DMS79 treated with DMSO at 0.1 percent for 48 hours (cell line): ENCODE data around the gene CAP1.

Experiments used
- DNase-seq: peaks from one replicate; lab custom pipeline; 2025; lab: John Stamatoyannopoulos, UW

Gene CAP1

DNA sequence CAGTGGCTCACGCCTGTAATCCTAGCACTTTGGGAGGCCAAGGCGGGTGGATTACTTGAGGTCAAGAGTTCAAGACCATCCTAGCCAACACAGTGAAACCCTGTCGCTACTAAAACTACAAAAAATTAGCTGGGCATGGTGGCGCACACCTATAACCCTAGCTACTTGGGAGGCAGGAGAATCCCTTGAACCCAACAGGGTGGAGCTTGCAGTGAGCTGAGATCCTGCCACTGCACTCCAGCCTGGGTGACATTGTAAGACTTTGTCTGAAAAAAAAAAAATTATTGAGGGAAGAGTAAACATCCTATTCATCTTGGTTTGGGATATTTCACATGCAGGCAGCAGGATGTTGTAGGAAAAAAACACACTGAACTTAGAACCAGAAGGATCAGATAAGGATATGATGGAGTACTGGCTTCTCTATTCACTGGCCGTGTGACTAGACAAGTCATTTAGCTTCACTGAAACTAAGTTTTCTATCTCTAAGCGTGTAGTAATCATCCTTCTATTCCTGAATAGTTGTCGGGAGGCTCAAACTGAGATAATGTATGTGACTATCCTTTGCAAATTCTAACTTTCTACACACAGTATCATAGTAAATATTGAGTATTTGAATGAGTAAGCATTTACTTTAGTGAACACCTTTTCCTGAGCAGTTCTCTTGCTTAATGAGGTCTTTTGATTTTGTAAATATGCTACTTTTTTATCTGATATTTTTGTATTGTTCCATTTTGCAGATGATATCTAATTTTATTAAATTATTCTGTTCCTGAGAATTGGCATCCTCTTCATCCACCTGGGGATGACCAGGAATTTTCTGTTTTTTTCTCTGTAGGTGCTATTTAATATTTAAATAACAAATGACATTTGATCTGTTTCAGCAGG lies 18.2 kb downstream of the CAP1 start:
- no peak for DNase-seq

DNA sequence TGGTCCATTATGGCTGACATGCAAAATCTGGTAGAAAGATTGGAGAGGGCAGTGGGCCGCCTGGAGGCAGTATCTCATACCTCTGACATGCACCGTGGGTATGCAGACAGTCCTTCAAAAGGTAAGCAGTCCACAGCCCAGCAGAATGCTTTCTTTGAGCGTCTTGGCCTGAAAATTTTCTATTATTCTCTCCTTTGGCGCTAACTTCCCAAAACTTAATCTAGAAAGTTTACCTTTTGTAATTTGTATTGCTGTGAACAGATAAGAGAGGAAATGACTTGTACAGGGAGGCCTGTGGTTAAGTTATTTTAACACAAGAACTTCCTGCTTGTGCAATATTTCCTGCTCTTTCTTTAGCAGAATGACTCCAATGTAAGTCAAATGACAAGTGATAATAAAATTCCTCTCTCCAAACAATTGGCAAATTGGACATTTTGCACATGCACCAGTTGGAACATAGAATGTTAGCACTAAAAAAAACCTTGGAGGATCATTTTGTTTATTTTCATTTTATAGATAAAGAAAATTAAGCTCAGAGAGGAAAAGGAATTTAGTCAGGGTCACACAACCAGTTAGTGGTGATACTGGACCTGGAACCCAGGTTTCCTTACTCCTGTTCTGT lies 18.9 kb downstream of the CAP1 start:
- no peak for DNase-seq

DNA sequence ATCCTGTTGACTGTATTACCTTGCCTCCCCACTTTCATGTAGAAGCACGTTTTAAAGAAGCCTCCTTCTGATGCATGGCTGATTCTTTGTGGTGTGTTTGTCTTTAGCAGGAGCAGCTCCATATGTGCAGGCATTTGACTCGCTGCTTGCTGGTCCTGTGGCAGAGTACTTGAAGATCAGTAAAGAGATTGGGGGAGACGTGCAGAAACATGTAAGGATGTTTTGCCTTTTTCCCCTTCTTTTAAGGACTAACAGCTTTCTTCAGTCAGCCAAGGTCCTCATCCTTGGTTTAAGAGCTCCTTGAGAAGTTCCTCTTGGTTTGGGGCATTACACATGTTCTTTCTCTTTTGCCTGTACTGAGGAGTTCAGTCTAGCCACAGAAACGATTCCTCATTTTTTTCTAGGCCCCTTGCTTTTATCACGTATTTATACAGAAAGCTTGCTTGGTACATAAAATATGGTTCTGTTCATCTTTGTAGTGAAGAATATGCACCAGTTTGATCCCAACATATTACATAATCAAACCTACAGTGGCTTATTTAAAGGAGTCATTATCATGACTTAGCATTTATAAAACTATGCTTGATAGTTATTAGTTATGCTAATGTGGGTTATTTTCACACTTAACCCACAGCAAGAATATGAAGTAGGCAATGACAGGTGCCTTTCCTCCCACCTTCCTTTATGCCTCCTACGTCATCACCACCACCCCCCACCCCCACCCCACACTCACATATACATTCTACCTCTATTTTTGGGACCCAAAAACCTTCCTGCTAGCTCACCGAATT lies 19.6 kb downstream of the CAP1 start:
- DNase-seq = no peak

DNA sequence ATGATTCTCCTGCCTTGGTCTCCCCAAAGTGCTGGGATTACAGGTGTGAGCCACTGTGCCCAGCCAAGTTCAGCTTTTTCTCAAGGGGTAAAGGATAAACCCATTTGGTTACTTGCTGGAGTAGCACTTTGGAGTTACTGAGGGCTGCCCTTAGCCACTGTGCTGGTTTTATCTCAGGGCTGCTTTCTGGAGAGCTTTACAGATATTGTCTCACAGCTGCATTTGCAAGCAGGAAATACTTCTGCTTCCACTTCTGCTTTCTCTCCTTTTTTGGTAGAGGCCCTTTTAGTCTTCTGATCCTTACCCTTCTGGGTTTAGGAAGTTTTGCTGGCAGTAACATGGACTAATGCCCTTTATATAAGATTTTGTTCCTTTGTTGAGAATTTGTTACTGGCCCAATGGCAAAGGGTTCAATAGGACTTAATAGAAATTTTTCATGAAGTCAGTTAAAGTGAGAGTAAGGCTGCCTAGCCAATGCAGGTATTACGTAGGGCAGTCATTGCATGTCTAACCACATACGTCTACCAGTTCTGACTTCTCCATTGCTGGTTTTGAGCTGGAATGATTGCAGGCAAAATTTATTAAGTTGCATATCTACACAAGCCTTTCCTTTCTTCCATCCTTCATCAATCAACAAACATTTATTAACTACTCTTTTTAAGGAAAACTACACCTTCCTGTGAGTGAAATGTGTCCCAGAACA lies 24.4 kb downstream of the CAP1 start:
- no peak for DNase-seq

DNA sequence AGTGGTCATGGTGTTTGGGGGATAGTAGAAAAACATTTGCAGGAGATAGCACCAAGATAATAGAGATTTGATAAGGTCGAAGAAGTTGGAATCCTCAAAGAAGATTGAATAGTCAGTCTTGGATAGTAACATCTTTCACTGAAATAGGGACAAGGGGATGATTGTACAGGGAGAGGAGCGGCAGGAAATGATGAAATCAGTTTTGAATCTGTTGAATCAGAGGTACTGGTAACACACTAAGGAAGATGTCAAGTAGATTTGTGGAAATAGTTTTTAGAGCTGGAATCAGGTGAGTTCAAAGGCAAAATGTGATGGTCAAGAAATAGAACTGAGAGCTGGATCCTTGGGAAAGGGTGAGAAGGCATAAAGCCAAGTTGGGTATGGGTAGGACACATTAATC lies 26.5 kb downstream of the CAP1 start:
- DNase-seq = no peak

DNA sequence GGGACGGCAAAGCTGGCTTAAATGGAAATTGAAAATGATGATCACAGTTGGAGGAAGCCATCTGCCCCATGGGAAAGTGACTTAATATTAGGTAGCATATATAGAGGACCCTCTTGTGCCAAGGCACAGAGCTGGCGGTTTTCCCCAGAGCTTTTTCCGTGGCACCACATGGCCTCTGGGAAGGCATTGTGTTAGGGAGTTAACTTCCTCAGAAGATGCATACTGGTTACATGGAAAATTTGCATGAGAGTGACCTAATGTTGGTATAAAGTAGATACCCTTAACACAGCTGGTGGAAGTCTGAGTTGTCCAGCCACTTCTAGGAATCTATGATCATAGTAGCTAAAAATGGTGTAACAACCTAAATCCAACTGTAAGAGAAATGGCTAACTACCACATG lies 27.3 kb downstream of the CAP1 start:
- no peak for DNase-seq

DNA sequence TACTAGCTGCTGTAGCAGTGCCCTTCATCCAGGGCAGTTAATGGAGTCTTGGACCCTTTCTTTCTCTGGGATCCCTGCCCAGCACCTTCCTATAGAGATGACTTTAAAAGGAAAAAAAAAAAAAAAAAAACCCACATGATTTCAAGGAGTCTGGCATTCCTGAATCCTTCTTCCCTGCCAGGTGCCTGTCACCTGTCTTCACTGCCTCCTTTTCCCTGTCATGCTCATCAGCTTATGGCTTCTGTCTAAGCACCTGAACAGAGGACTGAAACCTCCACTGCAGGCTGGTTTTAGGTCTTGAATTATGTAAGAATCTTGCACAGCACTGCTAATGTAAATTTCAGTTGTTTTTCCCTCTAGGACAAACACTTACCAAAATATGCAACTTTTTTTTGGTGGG lies 31.6 kb downstream of the CAP1 start:
- DNase-seq = no peak

DNA sequence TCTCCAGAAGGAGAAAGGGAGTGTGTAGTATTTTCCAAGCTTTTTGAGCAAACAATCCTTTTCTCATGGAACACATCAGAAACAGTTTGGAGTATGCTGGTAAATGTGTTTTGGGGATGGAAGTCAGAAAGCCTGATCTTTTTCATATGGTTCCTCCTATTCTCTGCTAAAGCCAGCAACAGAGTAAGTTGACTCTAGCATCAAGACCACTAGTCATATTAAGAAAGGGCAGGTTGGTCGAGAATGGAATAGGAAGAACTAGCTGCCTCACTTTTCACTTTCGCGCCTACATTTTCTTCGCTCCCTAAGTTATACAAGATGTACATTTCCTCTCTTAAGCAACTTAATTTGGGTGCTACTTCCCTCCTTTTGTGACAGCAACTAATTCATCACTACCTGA lies 32.5 kb downstream of the CAP1 start:
- no peak for DNase-seq

DNA sequence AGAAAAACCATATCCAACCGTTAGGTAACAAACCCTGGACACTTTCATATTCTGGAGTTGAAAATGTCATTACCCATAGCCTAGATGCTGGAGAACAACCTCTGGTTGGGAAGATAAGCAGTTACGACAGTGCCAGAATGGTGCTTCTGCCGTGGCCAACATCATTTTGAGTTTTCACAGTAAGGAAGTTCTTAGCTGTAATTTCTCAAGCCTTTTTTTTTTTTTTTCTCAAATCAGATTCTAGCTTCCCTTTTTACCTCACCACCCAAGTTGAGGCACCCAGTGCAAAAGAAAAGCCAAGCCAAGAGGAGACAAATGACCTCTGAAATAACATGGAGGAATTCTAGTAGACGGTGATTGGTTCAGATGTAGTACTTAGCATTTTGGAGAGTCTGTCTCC lies 34.7 kb downstream of the CAP1 start:
- no peak for DNase-seq

DNA sequence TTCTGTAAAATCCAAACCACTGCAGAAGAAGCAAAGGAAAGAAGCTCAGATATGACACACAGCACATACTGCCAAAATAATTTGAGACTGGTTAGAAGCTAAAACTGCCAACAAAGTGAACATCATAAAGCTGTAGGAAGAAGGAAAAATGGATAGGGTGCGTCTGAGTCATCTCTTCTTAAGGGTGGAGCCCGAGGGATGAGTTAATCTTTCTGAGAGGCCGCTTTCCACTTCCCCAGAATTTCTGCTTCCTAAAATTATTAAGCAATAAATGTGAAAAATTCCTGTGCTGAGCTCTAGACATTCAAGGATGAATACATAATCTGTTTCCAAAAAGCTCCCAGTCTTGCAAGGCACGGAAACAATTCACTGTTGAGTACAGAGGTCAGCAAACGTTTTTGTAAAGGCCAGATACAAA lies 36.4 kb downstream of the CAP1 start:
- DNase-seq = no peak

DNA sequence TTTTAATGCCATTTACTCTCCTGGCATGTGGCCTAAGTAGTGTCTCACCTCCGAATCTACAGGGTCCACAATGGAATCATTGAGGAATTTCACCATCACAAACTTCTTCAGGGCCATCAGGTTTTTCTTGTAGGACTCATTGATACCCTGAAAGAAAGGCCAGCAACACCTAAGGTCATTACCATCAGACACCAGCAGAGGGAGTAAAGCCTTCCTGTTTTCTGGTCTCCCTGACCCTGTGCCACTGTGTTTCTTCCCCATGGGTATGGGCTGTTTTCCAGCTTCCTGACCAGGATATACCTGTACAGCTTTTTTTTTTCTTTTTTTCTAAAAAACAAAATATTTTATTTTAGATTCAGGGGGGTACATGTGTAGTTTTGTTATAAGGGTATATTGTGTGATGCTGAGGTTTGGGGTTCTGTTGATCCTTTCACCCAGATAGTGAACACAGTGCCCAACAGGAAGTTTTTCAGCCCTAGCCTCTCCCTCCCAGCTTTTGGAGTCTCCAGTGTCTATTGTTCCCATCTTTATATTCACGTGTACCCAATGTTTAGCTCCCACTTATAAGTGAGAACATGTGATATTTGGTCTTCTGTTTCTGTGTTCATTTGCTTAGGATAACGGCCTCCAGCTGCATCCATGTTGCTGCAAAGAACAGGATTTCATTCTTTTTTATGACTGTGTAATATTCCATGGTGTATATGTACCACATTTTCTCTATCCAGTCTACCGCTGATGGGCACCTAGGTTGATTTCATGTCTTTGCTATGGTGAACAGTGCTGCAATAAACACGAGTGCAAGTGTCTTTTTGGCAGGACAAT lies 38.2 kb downstream of the CAP1 start:
- peak; percentile 28 for DNase-seq

DNA sequence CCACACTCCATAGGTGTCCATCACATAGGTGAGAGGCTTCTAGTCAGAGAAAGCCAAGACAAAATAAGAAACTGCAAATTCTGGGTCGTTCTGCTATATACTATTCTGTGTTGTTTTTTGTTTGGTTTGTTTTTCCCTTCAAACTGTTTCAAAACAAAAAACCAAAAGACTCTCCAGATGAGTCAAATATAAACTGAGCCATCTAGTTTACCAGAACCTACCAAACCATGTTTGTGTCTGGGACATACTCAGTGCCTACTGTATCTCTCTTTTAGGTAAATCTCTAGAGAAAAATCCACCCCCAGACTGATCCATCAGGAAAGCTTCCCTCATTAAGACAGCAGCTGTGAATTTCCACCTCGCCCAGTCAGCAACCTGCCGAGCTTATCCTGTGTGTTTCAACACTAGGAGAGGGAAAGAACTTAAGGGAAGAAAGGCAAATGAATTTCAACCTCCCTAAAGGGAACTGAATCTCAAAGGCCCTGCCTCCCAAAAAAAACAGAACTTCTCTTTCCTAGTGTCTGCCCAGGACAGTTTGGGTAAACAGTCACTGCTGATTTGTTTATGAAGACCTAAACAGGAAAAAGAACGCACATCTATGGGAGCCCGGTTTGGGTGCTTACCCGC lies 39.4 kb downstream of the CAP1 start:
- no peak for DNase-seq

DNA sequence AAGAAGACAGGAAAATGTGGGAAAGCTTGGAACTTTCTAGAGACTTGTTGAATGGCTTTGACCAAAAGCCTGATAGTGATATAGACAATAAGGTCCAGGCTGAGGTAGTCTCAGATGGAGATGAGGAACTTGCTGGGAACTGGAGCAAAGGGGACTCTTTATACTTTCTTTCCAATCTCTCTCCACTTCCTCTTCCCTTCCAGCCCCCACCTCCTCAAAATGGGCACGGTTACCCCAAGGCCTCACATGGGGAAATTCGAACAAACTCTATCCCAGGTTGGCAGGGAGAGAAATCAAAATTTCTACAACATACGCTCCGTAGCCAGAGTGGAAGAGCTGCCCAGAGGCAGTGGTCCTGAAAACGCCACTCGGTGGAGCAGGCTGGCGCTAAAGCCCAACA lies 41.3 kb downstream of the CAP1 start:
- DNase-seq = no peak

DNA sequence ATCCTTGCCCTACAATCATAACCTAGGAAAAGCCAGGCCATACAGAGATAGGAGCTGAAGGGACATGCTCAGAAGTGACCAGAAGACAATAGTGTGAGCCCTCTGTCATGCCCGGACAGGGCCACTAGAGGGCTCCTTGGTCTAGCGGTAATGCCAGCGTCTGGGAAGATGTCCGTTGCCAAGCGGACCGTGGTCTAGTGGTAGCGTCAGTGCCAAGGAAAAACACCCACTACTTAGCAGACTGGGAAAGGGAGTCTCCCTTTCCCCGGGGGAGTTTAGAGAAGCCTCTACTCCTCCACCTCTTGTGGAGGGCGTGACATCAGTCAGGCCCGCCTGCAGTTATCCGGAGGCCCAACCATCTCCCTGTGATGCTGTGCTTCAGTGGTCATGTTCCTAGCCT lies 44.2 kb downstream of the CAP1 start:
- peak; percentile 43 for DNase-seq

DNA sequence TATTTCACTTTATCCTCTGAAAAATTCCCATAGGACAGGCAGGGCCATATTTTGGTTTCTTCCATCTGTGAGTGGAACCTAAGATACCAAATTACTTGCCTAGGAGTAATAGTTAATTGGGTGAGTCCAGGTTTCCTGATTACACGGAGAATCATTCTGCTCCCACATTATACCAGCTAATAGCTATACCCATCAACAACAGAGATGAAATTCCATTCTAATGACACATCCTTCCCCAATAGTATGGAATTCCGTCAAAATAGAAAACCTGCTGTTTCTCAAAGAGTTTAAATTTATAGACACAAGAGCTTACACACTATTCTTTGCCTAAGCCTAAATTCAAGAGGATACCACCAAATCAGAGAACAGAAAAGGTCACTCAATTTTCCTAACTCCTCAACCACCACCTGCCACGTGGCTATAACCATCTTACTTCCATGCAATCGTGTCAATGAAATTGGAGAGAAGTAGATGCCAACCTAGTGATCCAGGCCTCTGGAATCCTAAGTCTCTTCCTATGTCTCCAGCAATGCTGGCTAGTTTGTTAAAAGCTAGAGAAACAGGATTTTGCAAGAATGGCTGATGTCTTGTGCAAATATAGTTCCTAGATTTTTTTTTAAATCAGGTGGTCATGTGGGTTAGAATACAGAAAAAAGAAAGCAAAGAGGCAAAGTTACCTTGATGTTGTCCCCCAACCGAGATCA lies 50.3 kb downstream of the CAP1 start:
- no peak for DNase-seq

DNA sequence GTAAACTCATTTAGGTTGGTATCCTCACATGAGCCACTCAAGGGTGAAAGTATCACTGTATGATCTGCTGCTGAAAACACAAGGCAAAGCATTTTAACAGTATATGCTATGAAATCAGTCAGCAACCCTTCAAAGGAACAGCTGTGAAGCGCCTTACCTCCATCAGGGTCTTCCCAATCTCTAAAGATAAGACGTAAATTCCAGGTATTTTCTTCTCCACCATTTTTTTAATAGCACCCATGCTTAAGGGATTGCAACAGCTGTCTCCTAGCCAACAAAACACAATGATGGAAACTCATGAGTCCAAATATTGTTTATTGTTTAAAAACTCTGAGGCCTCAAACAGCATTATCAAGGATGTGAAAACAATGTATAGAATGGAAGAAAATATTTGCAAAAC lies 51.7 kb downstream of the CAP1 start:
- DNase-seq = no peak

DNA sequence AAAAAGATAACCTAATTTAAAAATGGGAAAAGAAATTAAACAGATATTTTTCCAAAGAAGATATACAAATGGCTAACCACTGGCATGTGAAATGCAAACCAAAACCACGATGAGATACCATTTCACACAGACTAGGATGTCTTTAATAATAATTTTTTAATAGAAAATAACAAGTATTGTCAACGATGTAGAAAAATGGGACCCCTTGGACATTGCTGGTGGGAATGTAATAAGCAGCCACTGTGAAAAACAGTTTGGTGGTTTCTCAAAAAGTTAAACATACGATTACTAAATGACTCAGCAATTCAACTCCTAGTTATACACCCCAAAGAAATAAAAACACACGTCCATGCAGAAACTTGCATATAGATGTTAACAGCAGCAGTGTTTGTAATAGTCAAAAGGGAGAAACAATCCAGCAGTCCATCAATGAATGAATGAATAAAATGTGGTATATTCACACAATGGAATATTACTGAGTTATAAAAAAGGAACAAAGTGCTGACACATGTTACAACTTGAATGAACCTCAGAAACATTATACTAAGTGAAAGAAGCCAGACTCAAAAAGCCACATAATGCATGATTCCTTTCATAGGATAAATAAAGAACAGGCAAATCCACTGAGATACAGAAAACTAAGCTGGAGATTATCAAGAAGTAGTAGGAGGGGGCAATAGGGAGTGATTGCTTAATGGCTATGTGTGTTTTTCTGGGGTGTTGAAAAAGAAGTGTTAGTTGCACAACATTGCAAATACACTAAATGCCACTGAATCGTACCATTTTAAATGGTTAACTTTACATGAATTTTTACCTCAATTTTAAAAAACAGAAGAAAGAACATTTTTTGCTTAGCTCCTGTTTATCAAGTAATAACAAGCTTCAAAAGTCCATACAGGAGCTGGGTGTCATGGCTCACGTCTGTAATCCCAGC lies 52.4 kb downstream of the CAP1 start:
- no peak for DNase-seq

DNA sequence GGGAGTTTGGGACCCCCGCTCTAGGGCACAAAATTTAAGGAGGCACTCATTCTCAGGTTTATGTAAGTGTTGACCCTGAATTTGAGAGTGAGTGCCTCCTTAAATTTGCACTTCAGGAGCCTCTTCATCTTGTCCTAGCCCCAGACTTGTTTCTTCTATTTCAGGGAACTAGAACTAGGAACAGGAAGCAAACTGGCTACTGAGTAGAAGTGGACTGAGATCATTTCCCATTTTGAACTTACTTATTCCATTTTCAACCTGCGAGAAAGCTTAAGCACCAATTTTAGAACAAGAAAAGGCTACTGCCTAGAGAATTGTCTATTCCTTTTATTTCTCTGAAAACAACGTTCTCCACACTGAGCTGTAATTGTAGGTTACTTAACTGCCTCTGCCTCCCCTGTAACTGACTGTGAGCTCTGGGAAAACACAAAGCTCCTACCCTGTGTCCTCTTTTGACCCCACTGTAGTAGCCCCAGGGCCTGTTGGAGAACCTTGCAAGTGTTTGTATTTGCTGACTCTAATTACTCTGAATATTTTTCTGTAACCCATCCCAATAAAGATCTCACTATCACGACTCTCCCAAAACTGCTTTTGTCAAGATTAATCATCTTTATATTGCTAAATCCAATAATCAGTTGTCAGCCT lies 54.1 kb downstream of the CAP1 start:
- DNase-seq = no peak

DNA sequence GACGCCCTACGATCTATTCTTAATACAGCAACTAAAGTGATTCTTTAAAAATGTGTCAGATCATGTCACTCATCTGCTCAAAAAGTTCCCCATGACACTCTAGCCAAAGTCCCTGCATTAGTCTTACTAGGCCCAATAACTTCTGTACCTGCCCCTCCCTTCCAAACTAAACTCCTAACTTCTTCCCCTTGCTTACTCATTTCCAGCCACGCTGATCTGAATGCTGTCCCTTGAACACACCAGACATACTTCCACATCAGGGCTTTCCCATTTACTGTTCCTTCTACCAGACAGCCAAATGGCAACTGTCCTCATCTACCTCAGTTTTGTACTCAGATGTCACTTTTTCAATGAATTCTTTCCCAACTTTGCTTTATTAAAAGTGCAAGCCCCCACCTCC lies 55.3 kb downstream of the CAP1 start:
- no peak for DNase-seq
